Esophagus squamous epithelium (tissue), 5 donors: ENCODE measurements around the gene MDH1. TPM values are rescaled to one million over a fixed set of nuclear protein-coding genes. Genes with fewer than 3 reads are reported as not detected.

Source experiments
- DNase-seq: peaks from one replicate; lab custom pipeline; 2025; lab: John Stamatoyannopoulos, UW
- H3K27ac ChIP-seq, 4 donors: fragments of 200-600 bp; sonication (generic); one replicate each; pipeline ENCODE4 v1.5.1; 2016 to 2019; ENCODE audit warnings: mild to moderate bottlenecking in 1 of 4
- H3K27me3 ChIP-seq, 4 donors: fragments of 200-600 bp; sonication (generic); 1 replicate in 3 of 4; 2 replicates in 1 of 4; pipeline versions ENCODE4 v1.5.1 to v1.6.0; 2017 to 2021; ENCODE audit warnings: antibody characterized with exemption in 1 of 4
- H3K36me3 ChIP-seq, 3 donors: fragments of 200-600 bp; sonication (generic); one replicate each; pipeline ENCODE4 v1.5.1; 2016 to 2019
- H3K4me1 ChIP-seq, 3 donors: fragments of 200-600 bp; sonication (generic); one replicate each; pipeline ENCODE4 v1.5.1; 2017 to 2019
- H3K4me3 ChIP-seq, 4 donors: fragments of 200-600 bp; sonication (generic); 1 replicate in 3 of 4; 2 replicates in 1 of 4; pipeline ENCODE4 v1.5.1; 2016 to 2019; ENCODE audit warnings: mild to moderate bottlenecking in 2 of 4, moderate library complexity in 1 of 4
- H3K9me3 ChIP-seq, 3 donors: fragments of 200-600 bp; sonication (generic); one replicate each; pipeline ENCODE4 v1.5.1; 2016 to 2019
- POLR2A ChIP-seq, 4 donors: fragments of 450-650 bp; IDR thresholded peaks; one replicate each; pipeline ENCODE4 v1.6.1; 2017; ENCODE audit warnings: antibody characterized with exemption in 4 of 4, mild to moderate bottlenecking in 4 of 4, moderate library complexity in 3 of 4
- WGBS, 2 donors: methylation state at CpG; one replicate each; pipeline ENCODE4 v1.1.5; 2018; 5-methylcytosine and 5-hydroxymethylcytosine counted together
- intact Hi-C: fragments of 100-400 bp; cut with DNase I; formaldehyde crosslinking; loops from one replicate; pipeline ENCODE4 v1.15.0; 2022
- total RNA-seq, 4 donors: library from RNA; depleted of rRNA; stranded (reverse); fragments of >200 nt; gene quantifications; one replicate each; pipeline ENCODE4 v1.1.0, GENCODE V29; 2016
- TF ChIP-seq, protein P1 (sequence below), 6 experiments: fragments of 450-650 bp in 4 of 6; fragments of 200-600 bp in 2 of 6; sonication (generic) in 2 of 6; IDR thresholded peaks; one replicate each; pipeline ENCODE4 v1.5.1; 2016 to 2019; ENCODE audit warnings: antibody characterized with exemption in 6 of 6, mild to moderate bottlenecking in 4 of 6, moderate library complexity in 4 of 6
- donor health status: DM: yes; HTN: yes; CAD: no.

Gene MDH1
- total RNA-seq, 4 donors from 2014 or later: 97.7 to 197 (median 134) TPM

DNA sequence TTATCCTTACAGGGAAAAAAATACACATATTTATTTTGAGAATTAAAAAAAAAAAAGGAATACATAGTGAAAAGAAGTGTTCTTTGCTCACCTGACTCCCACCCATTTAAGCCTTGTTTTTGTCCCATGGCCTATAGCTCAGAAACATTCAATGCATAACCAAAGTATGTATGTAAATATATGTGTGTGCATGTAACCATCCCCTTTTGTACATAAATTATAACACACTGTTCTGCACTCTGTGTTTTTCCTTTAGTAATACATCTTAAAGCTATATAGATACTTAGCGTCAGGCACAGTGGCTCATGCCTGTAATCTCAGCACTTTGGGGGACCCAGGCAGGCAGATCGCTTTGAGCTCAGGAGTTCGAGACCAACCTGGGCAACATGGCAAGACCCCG lies 21.8 kb downstream of the MDH1 start:
- peaks cover 0 to 4% (median 0%) of the 10 kb centered on the region in 3 donors for H3K4me1 ChIP-seq
- H3K36me3 ChIP-seq: peaks cover 0 to 28% (median 18%) of the 10 kb centered on the region in 3 donors
- no peak for DNase-seq
- intact Hi-C loops: no loop called here
- 96 to 98% methylated on average over 4 of the region's 4 CpGs for WGBS, 2 donors
- no peak overlapping the region for H3K27ac ChIP-seq
- TF ChIP-seq, protein P1, sequence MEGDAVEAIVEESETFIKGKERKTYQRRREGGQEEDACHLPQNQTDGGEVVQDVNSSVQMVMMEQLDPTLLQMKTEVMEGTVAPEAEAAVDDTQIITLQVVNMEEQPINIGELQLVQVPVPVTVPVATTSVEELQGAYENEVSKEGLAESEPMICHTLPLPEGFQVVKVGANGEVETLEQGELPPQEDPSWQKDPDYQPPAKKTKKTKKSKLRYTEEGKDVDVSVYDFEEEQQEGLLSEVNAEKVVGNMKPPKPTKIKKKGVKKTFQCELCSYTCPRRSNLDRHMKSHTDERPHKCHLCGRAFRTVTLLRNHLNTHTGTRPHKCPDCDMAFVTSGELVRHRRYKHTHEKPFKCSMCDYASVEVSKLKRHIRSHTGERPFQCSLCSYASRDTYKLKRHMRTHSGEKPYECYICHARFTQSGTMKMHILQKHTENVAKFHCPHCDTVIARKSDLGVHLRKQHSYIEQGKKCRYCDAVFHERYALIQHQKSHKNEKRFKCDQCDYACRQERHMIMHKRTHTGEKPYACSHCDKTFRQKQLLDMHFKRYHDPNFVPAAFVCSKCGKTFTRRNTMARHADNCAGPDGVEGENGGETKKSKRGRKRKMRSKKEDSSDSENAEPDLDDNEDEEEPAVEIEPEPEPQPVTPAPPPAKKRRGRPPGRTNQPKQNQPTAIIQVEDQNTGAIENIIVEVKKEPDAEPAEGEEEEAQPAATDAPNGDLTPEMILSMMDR (IDR thresholded peaks at IDR 0.05): no peak
- no peak for TF ChIP-seq POLR2A (IDR thresholded peaks at IDR 0.05)
- H3K4me3 ChIP-seq: no peak overlapping the region
- H3K9me3 ChIP-seq: no peaks in the 10 kb centered on the region
- H3K27me3 ChIP-seq: no peaks in the 10 kb centered on the region

DNA sequence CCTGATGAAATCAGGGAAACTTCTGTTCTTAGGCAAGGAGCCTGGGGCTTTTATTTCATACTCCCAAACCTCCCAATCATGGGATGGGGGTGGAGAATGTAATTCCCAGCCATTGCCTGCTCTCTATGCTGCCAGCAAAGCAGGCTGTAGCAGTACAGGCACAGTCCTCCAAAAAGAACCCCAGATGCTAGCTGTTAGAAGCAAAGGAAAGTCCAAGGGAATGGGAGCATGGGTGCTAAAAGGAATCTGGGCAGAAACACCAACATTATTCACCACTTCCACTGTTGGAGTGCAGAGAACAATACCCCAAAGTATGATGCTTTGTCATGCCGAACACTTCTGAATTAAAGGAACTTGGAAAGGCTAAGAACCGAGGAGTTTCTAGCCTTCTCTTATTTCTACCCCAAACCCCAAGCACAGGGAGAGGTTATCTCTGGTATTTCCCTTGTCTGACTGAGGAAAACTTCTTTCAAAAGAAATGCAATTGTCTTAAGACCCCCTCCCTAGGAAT lies 24.7 kb downstream of the MDH1 start:
- peaks cover 0 to 4% (median 0%) of the 10 kb centered on the region in 3 donors for H3K4me1 ChIP-seq
- H3K36me3 ChIP-seq: peaks cover 0 to 2% (median 0%) of the 10 kb centered on the region in 3 donors
- no peak for DNase-seq
- TF ChIP-seq, protein P1 (IDR thresholded peaks at IDR 0.05): no peak
- no peaks in the 10 kb centered on the region for H3K9me3 ChIP-seq
- no peaks in the 10 kb centered on the region for H3K27me3 ChIP-seq
- no peak overlapping the region for H3K4me3 ChIP-seq
- H3K27ac ChIP-seq: no peak overlapping the region
- intact Hi-C loops: no loop called here
- WGBS, 2 donors: 70 to 87% methylated on average over 2 of the region's 2 CpGs

DNA sequence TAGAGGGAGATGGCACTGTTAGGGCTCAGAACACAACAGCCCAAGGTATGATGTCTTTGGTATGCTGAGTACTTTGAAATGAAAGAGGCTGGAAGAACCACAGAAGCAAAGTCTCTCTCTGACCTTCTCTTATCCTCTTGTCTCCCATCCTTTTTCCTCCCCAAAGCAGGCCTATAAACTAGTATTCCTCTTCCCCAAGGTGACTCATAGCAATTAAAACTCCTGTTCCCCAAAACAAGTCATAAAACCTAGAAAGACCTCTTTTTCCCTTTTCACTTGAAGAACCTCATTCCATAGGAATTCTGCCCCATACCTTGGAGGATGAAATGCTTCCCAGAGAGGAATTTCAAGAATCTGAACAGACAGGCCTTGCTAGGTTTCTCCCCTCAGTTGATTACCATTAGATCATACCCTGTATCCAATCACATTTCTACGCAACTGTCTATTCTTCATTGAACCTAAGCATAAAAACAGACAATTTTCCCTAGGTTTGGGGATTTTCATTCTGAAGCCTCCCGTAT lies 25.7 kb downstream of the MDH1 start:
- no peak for DNase-seq
- Histone ChIP-seq H3K27me3 (no peaks in the 10 kb centered on the region), H3K4me1 (peaks cover 0 to 4% (median 0%) of the 10 kb centered on the region in 3 donors), H3K27ac (no peak overlapping the region), H3K36me3 (no peaks in the 10 kb centered on the region), H3K9me3 (no peaks in the 10 kb centered on the region), H3K4me3 (no peak overlapping the region)
- TF ChIP-seq POLR2A (IDR thresholded peaks at IDR 0.05): no peak
- TF ChIP-seq, protein P1 (IDR thresholded peaks at IDR 0.05): no peak
- WGBS, 2 donors: 83 to 94% methylated on average over 2 of the region's 2 CpGs
- intact Hi-C loops: no loop called here

DNA sequence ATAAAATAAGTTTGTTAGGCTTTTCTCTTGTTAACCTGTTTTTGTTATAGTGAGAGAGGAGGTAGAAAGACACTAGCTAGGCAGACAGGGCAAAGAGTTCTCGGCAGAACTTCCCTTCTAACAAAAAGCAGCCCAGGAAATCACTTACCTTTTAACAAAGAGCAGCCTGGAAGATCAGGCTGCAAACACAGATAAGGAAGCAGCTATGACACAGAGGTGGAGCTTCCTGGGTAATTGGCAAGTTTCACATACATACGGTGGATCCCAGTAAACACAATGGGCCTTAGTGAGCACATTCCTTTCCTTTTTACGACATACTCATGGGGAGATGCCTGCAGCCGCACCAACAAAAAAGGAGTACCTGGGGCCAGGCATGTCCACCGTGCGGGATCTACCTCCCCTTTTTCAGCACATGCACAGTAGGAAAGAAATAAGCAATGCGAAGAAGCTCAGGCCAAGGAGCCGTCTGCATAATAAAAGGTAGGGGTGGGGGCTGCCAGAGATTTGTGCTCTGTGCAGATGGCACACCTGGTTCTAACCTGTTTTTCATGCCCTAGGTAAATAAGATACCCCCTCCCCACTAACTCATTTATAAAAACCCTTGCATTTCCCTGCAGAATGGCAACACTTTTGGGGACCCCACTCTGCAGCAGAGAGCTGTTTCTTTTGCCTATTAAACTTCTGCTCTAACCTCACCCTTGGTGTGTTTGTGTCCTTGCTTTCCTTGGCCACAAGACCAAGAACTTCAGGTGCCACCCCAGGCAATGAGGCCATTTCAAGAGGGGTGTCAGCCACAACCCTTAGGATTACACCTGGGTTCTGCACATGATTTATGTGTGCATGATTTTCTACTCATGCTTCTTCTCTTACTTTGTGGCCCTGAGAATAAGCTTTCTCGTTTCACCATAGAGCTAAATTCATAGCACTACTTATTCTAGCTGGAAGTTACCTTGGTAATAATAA lies 26.5 kb downstream of the MDH1 start:
- WGBS, 2 donors: 45 to 68% methylated on average over 8 to 9 of the region's 9 CpGs
- TF ChIP-seq POLR2A (IDR thresholded peaks at IDR 0.05): no peak
- TF ChIP-seq, protein P1 (IDR thresholded peaks at IDR 0.05): no peak
- H3K4me1 ChIP-seq: peaks cover 0 to 4% (median 0%) of the 10 kb centered on the region in 3 donors
- H3K9me3 ChIP-seq: no peaks in the 10 kb centered on the region
- no peak overlapping the region for H3K27ac ChIP-seq
- peaks cover 0 to 7% (median 0%) of the 10 kb centered on the region in 4 donors for H3K27me3 ChIP-seq
- no peak for DNase-seq
- H3K4me3 ChIP-seq: no peak overlapping the region
- intact Hi-C loops: no loop called here
- H3K36me3 ChIP-seq: no peaks in the 10 kb centered on the region

DNA sequence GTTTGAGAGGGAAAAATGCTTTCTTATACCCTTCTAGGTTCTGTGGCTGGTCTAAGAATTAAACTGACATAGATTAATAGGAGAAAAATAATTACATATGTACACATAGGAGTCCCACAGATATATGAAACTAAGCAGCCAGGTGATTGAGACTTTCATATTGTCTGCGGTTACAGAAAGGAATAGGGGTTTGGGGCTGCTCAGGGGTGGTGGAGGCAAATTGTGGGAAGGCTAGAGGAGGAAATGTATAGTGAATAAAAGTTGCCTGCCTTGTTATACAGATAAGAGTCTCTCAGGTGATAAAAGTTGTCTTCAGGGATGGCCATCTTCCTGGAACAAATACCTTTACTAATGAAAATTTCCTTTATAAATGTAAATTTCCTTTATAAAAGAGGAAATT lies 28.6 kb downstream of the MDH1 start:
- Histone ChIP-seq H3K4me1 (peaks cover 0 to 4% (median 0%) of the 10 kb centered on the region in 3 donors), H3K36me3 (no peaks in the 10 kb centered on the region), H3K4me3 (no peak overlapping the region), H3K27me3 (peaks cover 0 to 11% (median 0%) of the 10 kb centered on the region in 4 donors), H3K27ac (no peak overlapping the region), H3K9me3 (no peaks in the 10 kb centered on the region)
- no peak for DNase-seq
- TF ChIP-seq POLR2A (IDR thresholded peaks at IDR 0.05): no peak
- TF ChIP-seq, protein P1 (IDR thresholded peaks at IDR 0.05): no peak
- WGBS, 2 donors: 46 to 56% methylated on average over 1 of the region's 1 CpG
- intact Hi-C loops: no loop called here
